Upper lobe of right lung (tissue), 1 donor: ENCODE data around the gene HMG20B. TPM values are rescaled to one million over a fixed set of nuclear protein-coding genes. Genes with fewer than 3 reads are reported as not detected.
"Not testable (repeated sequence)": the region's sequence is repeated elsewhere in the genome, so short reads cannot be mapped to it uniquely, and the experiment has no call there.

ENCODE experiments used
- ATAC-seq: fragments of 200-7000 bp; cut with Tn5 transposase; one replicate; pipeline ENCODE4 v1.9.1; 2020; ENCODE audit warnings: mild to moderate bottlenecking, moderate library complexity
- DNase-seq: peaks from one replicate; pipeline ENCODE4 v3.0.0-alpha.2; 2020
- H3K27ac ChIP-seq: fragments of 200-600 bp; one replicate; pipeline ENCODE4 v1.8.0; 2022
- H3K27me3 ChIP-seq: fragments of 200-600 bp; one replicate; pipeline ENCODE4 v1.8.0; 2022; ENCODE audit warnings: mild to moderate bottlenecking
- H3K36me3 ChIP-seq: fragments of 200-600 bp; one replicate; pipeline ENCODE4 v1.8.0; 2022
- H3K4me1 ChIP-seq: fragments of 200-600 bp; one replicate; pipeline ENCODE4 v1.8.0; 2022
- H3K4me3 ChIP-seq: fragments of 200-600 bp; one replicate; pipeline ENCODE4 v1.8.0; 2022; ENCODE audit warnings: mild to moderate bottlenecking
- H3K9me3 ChIP-seq: fragments of 200-600 bp; one replicate; pipeline ENCODE4 v1.8.0; 2022
- CTCF ChIP-seq: fragments of 200-600 bp; IDR thresholded peaks from one replicate; pipeline ENCODE4 v1.8.0; 2022; ENCODE audit warnings: antibody characterized with exemption
- intact Hi-C: fragments of 100-400 bp; cut with DNase I; formaldehyde crosslinking; loops from one replicate; pipeline ENCODE4 v1.11.0; 2022
- total RNA-seq: library from RNA; stranded (reverse); fragmentation: NEBNext Ultra II Directional; extraction: Animal tissue kit (Norgen Biotek cat#: 25700); gene quantifications from one replicate; pipeline ENCODE4 v1.2.1, GENCODE V29; 2021
- donor health status: DM: no; HTN: yes; CAD: no; lungs with severe emphysema.

The HMG20B gene
- total RNA-seq, 1 donor from 2014 or later, result 60.0 TPM

GRCh38 chr19:3580156-3580934 lies 7.6 kb downstream of the HMG20B start:
- no peak for TF ChIP-seq CTCF
- intact Hi-C loops, result no loop called here
- ATAC-seq, result peak; percentile 9
- DNase-seq, result no peak
- Histone ChIP-seq H3K27me3 (peaks cover 12% of the 10 kb centered on the region), H3K9me3 (no peaks in the 10 kb centered on the region), H3K4me1 (peaks cover 6% of the 10 kb centered on the region), H3K4me3 (no peak overlapping the region), H3K27ac (no peak overlapping the region), H3K36me3 (no peaks in the 10 kb centered on the region)

GRCh38 chr19:3581792-3582191 lies 9.0 kb downstream of the HMG20B start:
- intact Hi-C loops, H3K36me3 ChIP-seq, DNase-seq, H3K27ac ChIP-seq, H3K9me3 ChIP-seq, H3K4me1 ChIP-seq, H3K4me3 ChIP-seq, ATAC-seq: not testable (repeated sequence)
- H3K27me3 ChIP-seq, result peaks cover 19% of the 10 kb centered on the region

GRCh38 chr19:3584036-3584802 lies 11.5 kb downstream of the HMG20B start:
- H3K9me3 ChIP-seq, H3K4me3 ChIP-seq, DNase-seq, intact Hi-C loops, H3K4me1 ChIP-seq, H3K36me3 ChIP-seq, ATAC-seq, H3K27ac ChIP-seq: not testable (repeated sequence)
- H3K27me3 ChIP-seq, result peaks cover 19% of the 10 kb centered on the region

- ATAC-seq (peak; percentile 13), DNase-seq (no peak)
- Histone ChIP-seq H3K4me3 (peak within 1 kb of the TSS; percentile 47), H3K27me3 (peaks cover 19% of the 10 kb centered on the region), H3K36me3 (no peaks in the 10 kb centered on the region), H3K27ac (no peak within 1 kb of the TSS), H3K9me3 (no peaks in the 10 kb centered on the region), H3K4me1 (peaks cover 3% of the 10 kb centered on the region)
- no peak for TF ChIP-seq CTCF
- intact Hi-C loops, result loop anchor here (5.0 kb wide), 1 partner anchor 37 kb away; no protein-coding TSS in a partner anchor
Observed at GRCh38 chr19:3585301-3586126, 12.8 kb downstream of the HMG20B start, which contains the start of gene GIPC3. Gene GIPC3, plus strand, starts transcription at chr19:3585478. Its CDS starts 120 bp downstream, at chr19:3585598.

- H3K27me3 ChIP-seq, result peaks cover 19% of the 10 kb centered on the region
- DNase-seq, result no peak
- H3K4me3 ChIP-seq, result peak overlapping the region; percentile 47
- no peak overlapping the region for H3K27ac ChIP-seq
- TF ChIP-seq CTCF, result peak; percentile 59
- H3K9me3 ChIP-seq, result no peaks in the 10 kb centered on the region
- H3K36me3 ChIP-seq, result no peaks in the 10 kb centered on the region
- peak; percentile 37 for ATAC-seq
- peaks cover 3% of the 10 kb centered on the region for H3K4me1 ChIP-seq
- intact Hi-C loops, result loop anchor here (5.0 kb wide), 1 partner anchor 36 kb away; no protein-coding TSS in a partner anchor
Observed at GRCh38 chr19:3586127-3586626, 13.4 kb downstream of the HMG20B start.

- H3K4me3 ChIP-seq, result no peak overlapping the region
- H3K4me1 ChIP-seq, result peaks cover 3% of the 10 kb centered on the region
- no peak overlapping the region for H3K27ac ChIP-seq
- ATAC-seq (peak; percentile 52), DNase-seq (no peak)
- TF ChIP-seq CTCF, result no peak
- H3K9me3 ChIP-seq, result no peaks in the 10 kb centered on the region
- no peaks in the 10 kb centered on the region for H3K36me3 ChIP-seq
- peaks cover 19% of the 10 kb centered on the region for H3K27me3 ChIP-seq
- intact Hi-C loops, result loop anchor here (5.0 kb wide), 1 partner anchor 35 kb away; no protein-coding TSS in a partner anchor
Observed at GRCh38 chr19:3586707-3587346, 14.1 kb downstream of the HMG20B start.
